ENCODE data around the gene CDK8.
"Not testable (repeated sequence)": the region's sequence is repeated elsewhere in the genome, so short reads cannot be mapped to it uniquely, and the experiment has no call there.

CDK8 gene

DNA sequence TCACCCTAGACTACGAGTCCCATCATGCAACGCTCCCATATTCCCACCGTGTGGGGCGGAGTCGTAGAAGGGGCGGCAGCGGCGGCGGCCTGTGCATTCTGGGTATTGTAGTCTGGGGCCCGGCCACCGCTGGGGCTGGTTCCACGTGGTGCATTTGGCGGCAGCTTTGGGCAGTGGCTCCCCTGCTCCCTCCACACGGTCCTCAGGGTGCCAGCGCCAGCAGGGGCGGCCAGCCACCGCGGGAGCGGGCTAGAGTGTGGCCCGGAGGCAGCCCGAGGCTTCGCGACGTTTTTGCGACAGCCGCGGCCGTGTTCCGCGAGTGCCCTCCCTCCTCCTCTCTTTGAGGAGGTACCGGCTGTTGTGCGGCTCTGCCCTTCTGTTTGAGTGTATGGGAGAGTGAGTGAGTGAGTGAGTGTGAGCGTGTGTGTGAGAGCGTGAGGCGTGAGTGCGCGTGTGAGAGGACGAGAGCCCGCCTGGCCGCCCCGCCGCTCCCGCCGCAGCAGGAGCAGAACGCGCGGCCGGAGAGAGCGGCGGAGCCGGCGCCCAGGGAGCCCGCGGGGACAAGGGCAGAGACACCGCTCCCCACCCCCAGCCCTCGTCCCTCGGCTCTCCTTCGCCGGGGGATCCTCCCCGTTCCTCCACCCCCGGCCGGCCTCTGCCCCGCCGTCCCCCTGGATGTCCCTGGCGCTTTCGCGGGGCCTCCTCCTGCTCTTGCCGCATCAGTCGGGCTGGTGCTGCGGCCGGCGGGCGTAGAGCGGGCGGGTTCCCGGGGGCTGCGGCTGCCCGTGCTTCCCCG, at the start of gene CDK8:
Gene CDK8 (plus strand): TSS at position 343 of the 796 bp plus-strand sequence. CDS start 513 bp downstream, outside the sequence.
- peak; percentile 84 to 85 for DNase-seq

DNA sequence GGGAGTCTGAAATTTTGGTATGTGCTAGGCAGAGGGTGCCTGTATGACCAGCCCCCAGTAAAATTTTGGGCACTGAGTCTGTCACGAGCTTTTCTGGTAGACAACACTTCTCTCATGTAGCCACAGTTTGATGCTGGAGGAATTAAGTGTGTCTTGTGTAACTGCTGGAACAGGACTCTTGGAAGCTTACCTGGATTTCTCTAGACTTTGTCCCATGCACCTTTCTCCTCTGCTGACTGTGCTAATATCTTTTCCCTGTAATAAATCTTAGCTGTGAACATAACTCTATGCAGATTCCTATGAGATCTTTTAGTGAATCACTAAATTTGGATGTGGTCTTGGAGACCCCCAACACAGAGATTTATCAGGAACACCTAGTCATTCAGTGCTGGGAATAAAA, 45.6 kb upstream of the CDK8 start:
- DNase-seq, result no peak

DNA sequence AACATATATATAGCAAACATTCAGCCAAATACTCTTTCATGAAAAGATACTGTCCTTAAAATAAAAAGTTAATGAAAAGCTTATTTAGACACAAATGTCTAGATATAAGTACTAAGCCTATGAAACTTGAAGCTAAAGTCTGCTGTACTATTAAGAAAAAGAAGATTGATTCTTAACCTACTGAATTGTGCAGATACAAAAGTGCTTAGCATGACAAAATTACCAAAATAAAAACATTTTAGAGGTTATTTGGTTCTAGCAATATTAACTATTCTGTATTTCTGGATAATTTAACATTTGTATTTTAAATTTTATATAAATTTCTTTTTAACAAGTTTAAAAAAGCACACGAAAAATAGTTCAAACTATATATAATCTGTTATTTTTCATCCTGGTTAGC, 40.6 kb upstream of the CDK8 start:
- no peak for DNase-seq

- no peak for DNase-seq
Observed at GRCh38 chr13:26213982-26214381, 39.9 kb upstream of the CDK8 start.

DNA sequence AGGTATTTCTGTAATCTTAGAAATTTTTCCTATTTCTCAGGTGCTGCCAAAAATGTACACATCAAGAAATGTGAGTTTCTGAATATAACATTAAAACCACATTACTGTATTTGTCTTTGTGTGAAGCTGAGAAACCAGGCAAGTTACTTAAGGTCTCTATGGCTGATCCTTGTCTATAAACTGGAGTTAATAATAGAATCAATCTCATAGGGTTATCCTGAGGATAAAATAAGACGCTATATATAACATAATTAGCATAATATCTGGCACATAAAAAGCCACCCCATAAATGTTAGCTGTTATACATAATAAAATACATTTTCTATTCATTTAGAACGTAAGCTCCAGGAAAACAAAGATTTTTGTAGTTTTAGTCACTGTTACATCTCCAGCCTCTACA, 37.9 kb upstream of the CDK8 start:
- no peak for DNase-seq

DNA sequence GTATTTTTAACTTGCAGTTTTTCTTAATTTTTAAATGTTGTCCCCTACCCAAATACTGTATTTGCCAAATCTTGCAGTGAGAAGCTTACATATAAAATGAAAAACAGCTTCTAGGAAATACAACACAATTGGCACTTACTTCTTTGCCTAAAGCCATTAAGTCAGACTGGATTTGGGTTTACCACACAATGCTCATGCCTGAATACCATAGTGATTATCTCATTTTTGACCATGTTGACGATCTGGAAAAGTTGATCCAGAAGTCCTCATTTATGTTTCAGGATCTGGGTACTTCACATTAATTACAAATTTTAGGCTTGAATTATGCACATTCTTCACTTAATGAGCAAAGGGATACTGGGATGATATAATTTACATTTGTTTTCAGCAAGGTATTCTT, 34.2 kb upstream of the CDK8 start:
- DNase-seq, result no peak

DNA sequence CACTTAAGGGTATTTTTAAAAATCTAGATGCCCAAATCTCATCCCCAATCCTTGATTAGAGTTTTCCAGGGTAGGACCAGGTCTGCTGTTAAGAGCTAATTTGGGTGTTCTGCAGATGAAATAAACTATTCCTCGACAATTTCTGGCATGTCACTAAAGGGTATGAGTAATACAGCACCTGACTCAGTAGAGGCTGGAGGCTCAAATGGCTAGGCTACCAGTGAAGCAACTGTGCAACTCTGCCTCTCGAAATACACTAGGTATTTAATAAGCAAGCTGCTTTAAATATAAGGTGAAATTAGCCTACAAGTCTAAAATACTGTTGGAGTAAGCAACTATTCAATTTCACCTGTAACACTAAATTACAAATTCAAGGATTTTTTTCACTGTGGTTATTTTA, 33.4 kb upstream of the CDK8 start:
- DNase-seq, result no peak

DNA sequence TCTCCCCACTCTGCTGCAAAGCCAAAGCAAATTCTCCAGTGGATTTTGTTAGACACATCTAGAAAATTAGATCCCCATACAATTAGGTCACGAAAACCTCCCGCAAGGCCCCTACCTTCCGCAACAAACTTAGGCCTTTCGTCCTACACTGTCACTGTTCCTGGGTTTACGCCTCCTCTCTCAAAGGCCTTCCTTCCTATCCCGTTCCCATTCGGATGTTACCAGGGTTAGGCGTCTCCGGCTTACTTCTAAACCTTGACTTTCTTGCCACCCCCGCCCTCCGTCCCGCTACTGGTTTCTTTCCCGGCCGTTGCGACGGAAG, 32.6 kb upstream of the CDK8 start:
- DNase-seq, result no peak

GRCh38 chr13:26221721-26222519, 32.0 kb upstream of the CDK8 start, which contains the start of gene RNF6:
Gene RNF6 (minus strand): TSS chr13:26222314. CDS start chr13:26219649, 2,665 bp downstream.
- peak; percentile 78 to 86 for DNase-seq

- no peak for DNase-seq
Observed at GRCh38 chr13:26222520-26223046, 31.3 kb upstream of the CDK8 start.

- no peak for DNase-seq
Observed at GRCh38 chr13:26225896-26226617, 27.9 kb upstream of the CDK8 start.

- no peak for DNase-seq
Observed at GRCh38 chr13:26227166-26227971, 26.6 kb upstream of the CDK8 start.

DNA sequence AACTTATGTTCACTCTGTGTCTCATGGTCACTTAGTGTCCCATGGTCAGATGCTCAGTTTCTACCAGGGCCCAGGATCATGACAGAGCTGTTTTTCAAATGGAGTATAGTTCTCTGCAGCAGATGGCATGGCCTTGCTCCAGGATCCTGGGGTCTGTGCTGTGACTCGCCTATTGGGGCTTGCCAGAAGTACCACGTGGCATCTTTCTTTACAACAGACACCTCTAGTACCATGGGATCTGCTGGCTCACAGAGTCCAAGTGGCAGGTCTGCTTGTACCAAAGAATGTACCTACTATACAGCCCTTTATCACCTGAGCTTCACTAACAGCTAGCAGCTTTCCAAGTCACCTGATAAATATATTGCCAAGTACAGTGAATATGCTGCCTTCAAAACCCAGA, 25.8 kb upstream of the CDK8 start:
- no peak for DNase-seq

GRCh38 chr13:26229080-26229615, 24.8 kb upstream of the CDK8 start:
- DNase-seq, result no peak

- DNase-seq, result no peak
Observed at GRCh38 chr13:26230703-26231102, 23.2 kb upstream of the CDK8 start.

- DNase-seq, result no peak
Observed at GRCh38 chr13:26236296-26236695, 17.6 kb upstream of the CDK8 start.

DNA sequence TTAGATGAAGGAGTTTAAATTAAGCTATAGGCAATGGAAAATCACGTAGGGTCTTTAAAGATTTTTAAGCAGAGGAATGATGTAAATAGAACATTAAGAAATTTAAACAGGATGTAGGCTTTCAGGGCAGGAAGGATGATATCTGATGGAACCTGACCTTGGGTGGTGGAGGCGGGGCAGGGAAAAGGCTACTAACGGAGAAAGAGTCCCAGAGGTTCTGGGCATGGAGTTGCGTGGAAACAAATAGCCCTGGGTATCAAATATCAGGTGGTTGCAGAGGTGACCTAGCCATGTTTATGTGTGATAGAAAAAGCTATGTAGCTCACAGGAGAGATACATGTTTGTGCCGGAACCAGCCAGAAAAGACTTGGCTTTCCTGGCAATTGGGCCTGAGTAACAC, 7.8 kb upstream of the CDK8 start:
- DNase-seq, result no peak

GRCh38 chr13:26247011-26247410, 6.9 kb upstream of the CDK8 start:
- no peak for DNase-seq

DNA sequence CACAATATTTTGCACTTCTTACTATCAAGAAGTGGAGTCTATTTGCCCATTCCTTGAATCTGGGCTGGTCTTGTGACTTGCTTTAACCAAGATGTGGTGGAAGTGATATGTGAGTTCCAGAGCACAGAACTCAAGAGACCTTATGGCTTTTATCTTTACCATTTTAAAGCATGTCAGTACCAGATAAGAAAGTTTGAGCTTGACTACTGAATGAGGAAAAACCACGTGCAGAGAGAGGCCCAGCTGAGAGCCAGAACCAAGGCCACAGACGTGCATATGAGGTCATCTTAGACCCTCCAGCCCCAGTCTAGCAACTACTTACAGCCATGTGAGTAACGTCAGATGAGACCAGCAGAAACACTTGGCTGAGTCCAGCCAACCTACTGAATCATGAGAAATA, 6.3 kb upstream of the CDK8 start:
- no peak for DNase-seq

DNA sequence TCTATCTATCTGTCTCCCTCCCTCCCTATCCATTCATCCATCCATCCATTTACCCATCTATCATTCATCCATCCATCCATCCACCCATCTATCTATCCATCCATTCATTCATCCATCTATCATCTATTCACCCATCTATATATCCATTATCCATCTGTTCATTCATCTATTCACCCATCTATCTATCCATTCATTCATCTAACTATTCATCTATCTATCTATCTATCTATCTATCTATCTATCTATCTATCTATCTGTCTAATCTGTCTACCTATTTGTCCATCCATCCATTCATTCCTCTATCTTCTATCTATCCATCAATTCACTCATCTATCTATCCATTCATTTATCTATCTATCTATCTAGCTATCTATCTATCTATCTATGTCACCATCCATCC, 4.4 kb upstream of the CDK8 start:
- no peak for DNase-seq

- not testable (repeated sequence) for DNase-seq
Observed at GRCh38 chr13:26252006-26252405, 1.9 kb upstream of the CDK8 start.

- DNase-seq, result no peak
Observed at GRCh38 chr13:26253262-26253786, 605 bp upstream of the CDK8 start.

Measured in stimulated activated CD4-positive, alpha-beta T cell treated with anti-CD3 and anti-CD28 coated beads, Interleukin-4, amount 100 ng/mL, for 4 hours (primary cell).